Activated CD4-positive, alpha-beta T cell treated with anti-CD3 and anti-CD28 coated beads, Interleukin-2, amount 10 ng/mL, durations not matched to agents 7 days and 5 days (primary cell): Measurements from ENCODE around the gene ERCC3. TPM values are rescaled to one million over a fixed set of nuclear protein-coding genes. Genes with fewer than 3 reads are reported as not detected.
A peak's percentile ranks its signal among the peaks of the same experiment; 100 is the strongest.
"Not testable (repeated sequence)": the region's sequence is repeated elsewhere in the genome, so short reads cannot be mapped to it uniquely, and the experiment has no call there.

Source experiments
- CTCF ChIA-PET: fragments of 350-600 bp; sonication (Branson Sonifier 250); formaldehyde crosslinking; loops from one replicate; lab custom pipeline; 2021; ENCODE audit warnings: antibody characterized with exemption; lab: Charles Lee
- POLR2A ChIA-PET: fragments of 350-600 bp; sonication (Branson Sonifier 250); formaldehyde crosslinking; loops from one replicate; lab custom pipeline; 2021; ENCODE audit warnings: antibody characterized with exemption; lab: Charles Lee
- DNase-seq: peaks from one replicate; pipeline ENCODE4 v3.0.0-alpha.2; 2020
- H3K27ac Mint-ChIP-seq: one replicate; pipeline ENCODE4 v1.8.0; 2021; ENCODE audit warnings: mild to moderate bottlenecking, moderate library complexity, mixed read lengths
- H3K27me3 Mint-ChIP-seq: one replicate; pipeline ENCODE4 v1.8.0; 2021; ENCODE audit warnings: mixed read lengths
- H3K36me3 Mint-ChIP-seq: one replicate; pipeline ENCODE4 v1.8.0; 2021; ENCODE audit warnings: low read depth, mixed read lengths
- H3K4me1 Mint-ChIP-seq: one replicate; pipeline ENCODE4 v1.8.0; 2021; ENCODE audit warnings: mixed read lengths
- H3K4me3 Mint-ChIP-seq: one replicate; pipeline ENCODE4 v1.8.0; 2021; ENCODE audit warnings: mild to moderate bottlenecking, moderate library complexity, mixed read lengths
- H3K9me3 Mint-ChIP-seq: one replicate; pipeline ENCODE4 v1.8.0; 2021; ENCODE audit warnings: mixed read lengths
- total RNA-seq, 2 experiments: library from RNA; stranded (reverse); gene quantifications; one replicate each; pipeline ENCODE4 v1.2.3, GENCODE V29; 2021

Gene ERCC3
- total RNA-seq, 2 experiments from 2014 or later, result 52.1 to 53.3 TPM

- Mint-ChIP-seq H3K4me3 (no peak overlapping the region), H3K9me3 (no peaks in the 10 kb centered on the region), H3K4me1 (peaks cover 11% of the 10 kb centered on the region), H3K27me3 (no peaks in the 10 kb centered on the region), H3K36me3 (peaks cover 60% of the 10 kb centered on the region), H3K27ac (no peak overlapping the region)
- CTCF ChIA-PET, result no interaction called here
- DNase-seq, result no peak
- POLR2A ChIA-PET, result no interaction called here
Measured at GRCh38 chr2:127275356-127275755, 18.6 kb downstream of the ERCC3 start.

DNA sequence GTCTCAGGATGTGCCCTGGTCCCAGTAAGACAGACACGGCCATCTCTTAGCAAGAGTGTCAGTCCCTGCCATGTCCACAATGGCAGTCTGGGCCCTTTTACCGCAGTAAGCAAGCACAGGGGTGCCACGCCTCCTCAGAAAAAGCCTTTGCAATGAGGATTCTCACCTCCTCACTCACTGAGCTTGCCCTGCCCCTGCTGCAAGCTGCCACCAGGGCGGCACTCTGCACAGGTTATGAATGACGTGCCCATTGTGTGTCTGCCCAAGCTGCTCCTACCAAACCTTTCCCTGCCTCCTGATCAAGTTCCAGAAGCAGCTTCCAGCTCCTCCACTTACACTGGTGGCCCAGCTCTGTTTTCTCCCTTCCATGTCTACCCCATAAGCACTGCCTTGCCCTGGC lies 23.3 kb downstream of the ERCC3 start:
- POLR2A ChIA-PET, result no interaction called here
- no peak overlapping the region for H3K27ac Mint-ChIP-seq

GRCh38 chr2:127261804-127262406 lies 32.0 kb downstream of the ERCC3 start:
- POLR2A ChIA-PET, result no interaction called here
- H3K4me1 Mint-ChIP-seq, result no peaks in the 10 kb centered on the region
- no peak overlapping the region for H3K27ac Mint-ChIP-seq
- no peak for DNase-seq
- CTCF ChIA-PET, result no interaction called here
- no peak overlapping the region for H3K4me3 Mint-ChIP-seq
- H3K36me3 Mint-ChIP-seq, result peaks cover 53% of the 10 kb centered on the region
- no peaks in the 10 kb centered on the region for H3K27me3 Mint-ChIP-seq
- H3K9me3 Mint-ChIP-seq, result no peaks in the 10 kb centered on the region

More for the DNA sequence above, 23.3 kb downstream of the ERCC3 start:
- Mint-ChIP-seq H3K4me3 (no peak overlapping the region), H3K9me3 (no peaks in the 10 kb centered on the region), H3K27me3 (no peaks in the 10 kb centered on the region), H3K4me1 (no peaks in the 10 kb centered on the region), H3K36me3 (peaks cover 57% of the 10 kb centered on the region)
- DNase-seq, result no peak
- CTCF ChIA-PET, result interaction anchor here (0.6 to 1.2 kb wide), 2 partner anchors 28 to 31 kb away, joined by 3 read pairs; no protein-coding TSS in a partner anchor

DNA sequence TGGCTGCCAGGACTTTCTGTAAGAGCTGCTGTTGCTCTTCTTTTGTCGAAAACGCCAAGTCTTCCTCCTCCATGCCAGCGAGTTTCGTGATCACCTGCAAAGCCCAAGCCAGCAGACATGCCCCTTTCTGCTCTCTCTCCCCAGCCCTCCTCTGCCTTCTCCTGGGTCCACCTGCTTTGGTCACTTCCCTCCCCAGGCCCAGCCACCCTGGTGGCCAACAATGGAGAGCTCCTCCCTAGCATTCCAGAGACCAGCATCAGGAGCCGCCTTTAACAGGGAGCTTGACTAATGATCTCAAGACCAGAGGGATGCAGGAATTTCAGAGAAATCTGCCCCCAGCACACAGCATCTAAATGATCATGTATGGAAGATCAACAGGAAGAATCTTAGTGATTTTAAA lies 34.6 kb downstream of the ERCC3 start:
- Mint-ChIP-seq H3K4me1 (peaks cover 5% of the 10 kb centered on the region), H3K36me3 (peaks cover 52% of the 10 kb centered on the region), H3K9me3 (no peaks in the 10 kb centered on the region), H3K27ac (peak overlapping the region; percentile 14), H3K27me3 (no peaks in the 10 kb centered on the region), H3K4me3 (no peak overlapping the region)
- ChIA-PET CTCF (interaction anchor here (0.5 to 1.2 kb wide), 3 partner anchors 9 to 110 kb away, joined by 3 to 9 read pairs (median 4); no protein-coding TSS in a partner anchor), POLR2A (no interaction called here)
- no peak for DNase-seq

- POLR2A ChIA-PET, result no interaction called here
- Mint-ChIP-seq H3K36me3 (peaks cover 42% of the 10 kb centered on the region), H3K27me3 (no peaks in the 10 kb centered on the region), H3K9me3 (no peaks in the 10 kb centered on the region), H3K4me3 (no peak overlapping the region), H3K4me1 (peaks cover 5% of the 10 kb centered on the region), H3K27ac (no peak overlapping the region)
- DNase-seq, result no peak
- CTCF ChIA-PET, result interaction anchor here (0.5 kb wide), 1 partner anchor 1225 kb away, joined by 3 read pairs; no protein-coding TSS in a partner anchor
Measured at GRCh38 chr2:127256866-127257265, 37.1 kb downstream of the ERCC3 start.

GRCh38 chr2:127256381-127256780 lies 37.6 kb downstream of the ERCC3 start:
- no peaks in the 10 kb centered on the region for H3K9me3 Mint-ChIP-seq
- no peak for DNase-seq
- ChIA-PET CTCF (interaction anchor here (0.5 kb wide), 1 partner anchor 1226 kb away, joined by 3 read pairs; no protein-coding TSS in a partner anchor), POLR2A (no interaction called here)
- peaks cover 37% of the 10 kb centered on the region for H3K36me3 Mint-ChIP-seq
- H3K4me3 Mint-ChIP-seq, result no peak overlapping the region
- H3K27ac Mint-ChIP-seq, result no peak overlapping the region
- peaks cover 5% of the 10 kb centered on the region for H3K4me1 Mint-ChIP-seq
- H3K27me3 Mint-ChIP-seq, result no peaks in the 10 kb centered on the region

- Mint-ChIP-seq H3K27me3 (no peaks in the 10 kb centered on the region), H3K4me3 (no peak overlapping the region), H3K27ac (no peak overlapping the region), H3K9me3 (no peaks in the 10 kb centered on the region), H3K4me1 (peaks cover 5% of the 10 kb centered on the region), H3K36me3 (peaks cover 35% of the 10 kb centered on the region)
- POLR2A ChIA-PET, result no interaction called here
- CTCF ChIA-PET, result interaction anchor here (0.8 kb wide), 1 partner anchor 282 kb away, joined by 3 read pairs; no protein-coding TSS in a partner anchor
- DNase-seq, result no peak
Measured at GRCh38 chr2:127255721-127256120, 38.2 kb downstream of the ERCC3 start.

DNA sequence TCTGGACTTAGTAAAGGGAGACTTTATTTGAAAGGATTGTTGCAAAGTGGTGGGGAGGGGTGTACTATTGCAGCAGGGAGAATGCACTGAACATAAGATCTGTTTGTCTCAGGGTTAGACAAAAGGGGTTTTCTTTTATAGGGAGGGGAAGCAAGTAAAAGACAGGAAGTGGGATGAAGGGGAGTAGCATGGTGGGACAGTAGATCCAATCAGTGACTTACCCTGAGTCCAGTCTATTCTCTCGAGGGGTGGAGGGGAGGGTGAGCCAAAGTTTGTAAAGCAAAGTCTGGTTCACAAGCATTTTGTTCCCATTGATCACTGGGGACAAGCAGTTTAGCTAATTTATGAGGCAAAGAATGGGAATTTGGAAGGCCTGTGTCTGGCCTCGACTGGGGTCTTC lies 38.8 kb downstream of the ERCC3 start:
- CTCF ChIA-PET, result interaction anchor here (0.8 to 1.3 kb wide), 2 partner anchors 10 to 283 kb away, joined by 3 read pairs; no protein-coding TSS in a partner anchor
- Mint-ChIP-seq H3K4me3 (no peak overlapping the region), H3K9me3 (no peaks in the 10 kb centered on the region), H3K27ac (no peak overlapping the region), H3K27me3 (no peaks in the 10 kb centered on the region), H3K36me3 (peaks cover 33% of the 10 kb centered on the region), H3K4me1 (peaks cover 5% of the 10 kb centered on the region)
- POLR2A ChIA-PET, result no interaction called here
- DNase-seq, result no peak

DNA sequence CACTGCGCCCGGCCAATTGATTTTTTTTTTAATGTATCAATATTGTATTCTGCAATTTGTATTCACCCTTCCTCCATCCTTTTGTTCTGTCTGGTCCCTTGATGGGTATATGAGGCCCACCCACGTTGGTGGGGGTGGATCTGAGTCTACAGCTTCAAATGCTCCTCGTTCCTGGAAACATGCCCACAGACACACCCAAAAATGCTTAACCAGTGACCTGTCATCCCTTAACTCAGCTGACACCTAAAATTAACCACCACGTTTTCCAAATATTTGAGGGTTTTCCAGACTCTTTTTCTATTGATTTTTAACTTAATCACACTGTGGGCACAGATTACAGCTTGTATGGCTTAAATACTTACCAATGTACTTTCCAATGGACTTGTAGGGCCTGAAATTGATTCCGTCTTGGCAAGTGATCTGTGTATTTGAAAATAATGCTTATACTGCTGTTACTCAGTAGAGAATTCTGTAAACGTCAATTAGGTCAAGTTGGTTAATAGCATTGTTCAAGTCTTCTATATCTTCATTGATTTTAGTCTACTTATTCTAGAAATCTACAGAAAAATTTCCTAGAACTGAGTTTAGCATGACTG lies 39.5 kb downstream of the ERCC3 start:
- Mint-ChIP-seq H3K9me3 (no peaks in the 10 kb centered on the region), H3K27me3 (no peaks in the 10 kb centered on the region), H3K27ac (no peak overlapping the region), H3K4me1 (peaks cover 5% of the 10 kb centered on the region), H3K4me3 (no peak overlapping the region), H3K36me3 (peaks cover 31% of the 10 kb centered on the region)
- POLR2A ChIA-PET, result no interaction called here
- no peak for DNase-seq
- CTCF ChIA-PET, result interaction anchor here (1.3 kb wide), 1 partner anchor 10 kb away, joined by 3 read pairs; no protein-coding TSS in a partner anchor

DNA sequence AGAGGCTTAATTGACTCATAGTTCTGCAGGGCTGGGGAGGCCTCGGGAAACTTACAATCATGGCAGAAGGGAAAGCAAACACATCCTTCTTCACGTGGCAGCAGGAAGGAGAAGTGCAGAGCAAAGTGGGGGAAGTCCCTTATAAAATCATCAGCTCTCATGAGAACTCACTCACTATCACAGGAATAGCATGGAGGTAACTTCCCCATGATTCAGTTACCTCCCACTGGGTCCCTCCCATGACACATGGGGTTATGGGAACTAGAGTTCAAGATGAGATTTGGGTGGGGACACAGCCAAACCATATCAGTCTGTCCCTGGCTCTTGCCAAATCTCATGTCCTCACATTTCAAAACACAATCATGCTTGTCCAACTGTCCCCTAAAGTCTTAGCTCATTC lies 52.8 kb downstream of the ERCC3 start:
- H3K36me3 Mint-ChIP-seq, POLR2A ChIA-PET, H3K4me1 Mint-ChIP-seq, CTCF ChIA-PET, H3K27ac Mint-ChIP-seq, H3K4me3 Mint-ChIP-seq, DNase-seq, H3K27me3 Mint-ChIP-seq: not testable (repeated sequence)
- peaks cover 33% of the 10 kb centered on the region for H3K9me3 Mint-ChIP-seq

- Mint-ChIP-seq H3K4me1 (no peaks in the 10 kb centered on the region), H3K36me3 (peaks cover 1% of the 10 kb centered on the region), H3K27me3 (no peaks in the 10 kb centered on the region), H3K9me3 (peaks cover 33% of the 10 kb centered on the region), H3K27ac (no peak overlapping the region), H3K4me3 (no peak overlapping the region)
- ChIA-PET POLR2A (no interaction called here), CTCF (interaction anchor here (1.5 kb wide), 1 partner anchor 39 kb away, joined by 3 read pairs; no protein-coding TSS in a partner anchor)
- DNase-seq, result no peak
Measured at GRCh38 chr2:127239395-127239794, 54.5 kb downstream of the ERCC3 start.

DNA sequence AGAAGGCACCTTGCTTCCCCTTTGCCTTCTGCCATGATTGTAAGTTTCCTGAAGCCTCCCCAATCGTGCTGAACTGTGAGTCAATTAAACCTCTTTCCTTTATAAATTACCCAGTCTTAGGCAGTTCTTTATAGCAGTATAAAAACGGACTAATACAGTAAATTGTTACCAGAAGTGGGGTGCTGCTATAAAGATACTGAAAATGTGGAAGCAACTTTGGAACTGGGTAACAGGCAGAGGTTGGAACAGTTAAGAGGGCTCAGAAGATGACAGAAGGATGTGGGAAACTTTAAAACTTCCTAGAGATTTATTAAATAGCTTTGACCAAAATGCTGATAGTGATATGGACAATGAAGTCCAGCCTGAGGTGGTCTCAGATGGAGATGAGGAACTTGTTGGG lies 56.2 kb downstream of the ERCC3 start:
- H3K4me1 Mint-ChIP-seq, DNase-seq, POLR2A ChIA-PET, H3K27me3 Mint-ChIP-seq, H3K4me3 Mint-ChIP-seq, H3K36me3 Mint-ChIP-seq, H3K27ac Mint-ChIP-seq: not testable (repeated sequence)
- CTCF ChIA-PET, result interaction anchor here (1.5 kb wide), 1 partner anchor 41 kb away, joined by 3 read pairs; no protein-coding TSS in a partner anchor
- H3K9me3 Mint-ChIP-seq, result peaks cover 33% of the 10 kb centered on the region

- Mint-ChIP-seq H3K36me3 (no peaks in the 10 kb centered on the region), H3K4me1 (no peaks in the 10 kb centered on the region), H3K27me3 (no peaks in the 10 kb centered on the region), H3K27ac (no peak overlapping the region), H3K4me3 (no peak overlapping the region), H3K9me3 (peaks cover 16% of the 10 kb centered on the region)
- CTCF ChIA-PET, result interaction anchor here (0.6 kb wide), 1 partner anchor 490 kb away, joined by 3 read pairs; no protein-coding TSS in a partner anchor
- POLR2A ChIA-PET, result no interaction called here
- no peak for DNase-seq
Measured at GRCh38 chr2:127235082-127235702, 58.8 kb downstream of the ERCC3 start.
